ENCODE measurements around the gene CRIM1.

Gene CRIM1

GRCh38 chr2:36586672-36587071 is 231.1 kb downstream of the CRIM1 start:
- Histone ChIP-seq H3K36me3 (peaks cover 17 to 42% (median 22%) of the 10 kb centered on the region in 3 donors), H3K27ac (no peak overlapping the region)

GRCh38 chr2:36587101-36587500 is 231.5 kb downstream of the CRIM1 start:
- H3K9me3 ChIP-seq, result no peaks in the 10 kb centered on the region
- intact Hi-C loops (cut with DNase I; ENCODE audit: low total_unique reads), result no loop called here
- H3K27ac ChIP-seq, result no peak overlapping the region
- no peaks in the 10 kb centered on the region for H3K27me3 ChIP-seq
- no peak overlapping the region for H3K4me3 ChIP-seq
- DNase-seq, result no peak
- H3K4me1 ChIP-seq, result peaks cover 0 to 3% (median 0%) of the 10 kb centered on the region in 4 donors
- peaks cover 17 to 42% (median 20%) of the 10 kb centered on the region in 3 donors for H3K36me3 ChIP-seq
- no peak for TF ChIP-seq CTCF (IDR thresholded peaks at IDR 0.05)

More at GRCh38 chr2:36586672-36587071, 231.1 kb downstream of the CRIM1 start:
- Histone ChIP-seq H3K27me3 (no peaks in the 10 kb centered on the region), H3K9me3 (no peaks in the 10 kb centered on the region), H3K4me3 (no peak overlapping the region), H3K4me1 (peaks cover 0 to 3% (median 0%) of the 10 kb centered on the region in 4 donors)
- no peak for TF ChIP-seq CTCF (IDR thresholded peaks at IDR 0.05)
- intact Hi-C loops (cut with DNase I; ENCODE audit: low total_unique reads), result no loop called here
- no peak for DNase-seq

GRCh38 chr2:36587556-36587955 is 232.0 kb downstream of the CRIM1 start:
- H3K4me1 ChIP-seq, result peaks cover 0 to 3% (median 0%) of the 10 kb centered on the region in 4 donors
- H3K27ac ChIP-seq, result no peak overlapping the region
- H3K9me3 ChIP-seq, result no peaks in the 10 kb centered on the region
- intact Hi-C loops (cut with DNase I; ENCODE audit: low total_unique reads), result no loop called here
- H3K27me3 ChIP-seq, result no peaks in the 10 kb centered on the region
- TF ChIP-seq CTCF (IDR thresholded peaks at IDR 0.05), result no peak
- peaks cover 16 to 42% (median 17%) of the 10 kb centered on the region in 3 donors for H3K36me3 ChIP-seq
- DNase-seq, result no peak
- H3K4me3 ChIP-seq, result no peak overlapping the region

GRCh38 chr2:36589230-36589630 is 233.7 kb downstream of the CRIM1 start:
- peaks cover 0 to 3% (median 0%) of the 10 kb centered on the region in 4 donors for H3K4me1 ChIP-seq
- intact Hi-C loops (cut with DNase I; ENCODE audit: low total_unique reads), result no loop called here
- H3K4me3 ChIP-seq, result no peak overlapping the region
- no peaks in the 10 kb centered on the region for H3K9me3 ChIP-seq
- DNase-seq, result no peak
- H3K36me3 ChIP-seq, result peaks cover 10 to 37% (median 13%) of the 10 kb centered on the region in 3 donors
- no peaks in the 10 kb centered on the region for H3K27me3 ChIP-seq
- no peak overlapping the region for H3K27ac ChIP-seq
- TF ChIP-seq CTCF (IDR thresholded peaks at IDR 0.05), result no peak

GRCh38 chr2:36594849-36595248 is 239.3 kb downstream of the CRIM1 start:
- no peaks in the 10 kb centered on the region for H3K27me3 ChIP-seq
- peaks cover 0 to 27% (median 13%) of the 10 kb centered on the region in 4 donors for H3K4me1 ChIP-seq
- H3K9me3 ChIP-seq, result no peaks in the 10 kb centered on the region
- no peak for TF ChIP-seq CTCF (IDR thresholded peaks at IDR 0.05)
- H3K27ac ChIP-seq, result no peak overlapping the region
- DNase-seq, result no peak
- no peak overlapping the region for H3K4me3 ChIP-seq
- peaks cover 0 to 5% (median under 1%) of the 10 kb centered on the region in 3 donors for H3K36me3 ChIP-seq
- intact Hi-C loops (cut with DNase I; ENCODE audit: low total_unique reads), result no loop called here

- intact Hi-C loops (cut with DNase I; ENCODE audit: low total_unique reads), result no loop called here
- Histone ChIP-seq H3K4me3 (peak overlapping the region; percentile 93 to 96), H3K27me3 (no peaks in the 10 kb centered on the region), H3K27ac (no peak overlapping the region), H3K4me1 (peaks cover 0 to 27% (median 13%) of the 10 kb centered on the region in 4 donors), H3K9me3 (no peaks in the 10 kb centered on the region), H3K36me3 (no peaks in the 10 kb centered on the region)
- DNase-seq, result no peak
- TF ChIP-seq CTCF (IDR thresholded peaks at IDR 0.05), result no peak
Observed at GRCh38 chr2:36596397-36596796, 240.8 kb downstream of the CRIM1 start.
